IMR-90 (cell line): ENCODE measurements around the gene BGN. TPM values are rescaled to one million over a fixed set of nuclear protein-coding genes. Genes with fewer than 3 reads are reported as not detected.

ENCODE experiments used
- ATAC-seq: fragments of 200-7000 bp; cut with Tn5 transposase; 2 replicates; pipeline ENCODE4 v1.9.1; 2020; ENCODE audit warnings: low read depth, mild to moderate bottlenecking, moderate library complexity
- BruUV-seq: library from RNA; stranded (reverse); fragments of 400-500 nt; replicated peaks from 2 replicates; lab custom pipeline; 2021; lab: Mats Ljungman, UMichigan
- CTCF ChIA-PET: fragments of 300-600 bp; formaldehyde crosslinking; extraction: SDS; loops from one replicate; lab custom pipeline; 2021; ENCODE audit warnings: antibody characterized with exemption; lab: Yijun Ruan, JAX
- POLR2A ChIA-PET: fragments of 300-600 bp; sonication (Branson Sonifier 250); formaldehyde crosslinking; loops from one replicate; lab custom pipeline; 2022; ENCODE audit warnings: antibody characterized with exemption; ENCODE audit not compliant: unreplicated experiment; lab: Charles Lee
- DNase-seq: peaks from one replicate; pipeline ENCODE4 v3.0.0; 2013
- H2AFZ ChIP-seq: replicated peaks from 2 replicates; pipeline ENCODE3; 2013; ENCODE audit warnings: low read length, mild to moderate bottlenecking; ENCODE audit not compliant: poor library complexity
- H2AK5ac ChIP-seq: 2 replicates; pipeline ENCODE4 v1.6.1; 2013; ENCODE audit warnings: low read depth, low read length, inconsistent platforms
- H2AK9ac ChIP-seq: replicated peaks from 2 replicates; pipeline ENCODE3; 2013; ENCODE audit warnings: mild to moderate bottlenecking, low read depth, low read length, moderate library complexity; ENCODE audit not compliant: poor library complexity
- H2BK120ac ChIP-seq: 2 replicates; pipeline ENCODE4 v1.6.1; 2013; ENCODE audit warnings: low read depth, low read length, inconsistent platforms
- H2BK15ac ChIP-seq: 3 replicates; pipeline ENCODE4 v1.6.1; 2013; ENCODE audit warnings: low read depth, low read length, inconsistent platforms
- H2BK20ac ChIP-seq: 2 replicates; pipeline ENCODE4 v1.6.1; 2013; ENCODE audit warnings: low read depth, mild to moderate bottlenecking, inconsistent platforms, low read length, moderate library complexity
- H2BK5ac ChIP-seq: 2 replicates; pipeline ENCODE4 v1.6.1; 2013; ENCODE audit warnings: mild to moderate bottlenecking, low read depth, low read length, inconsistent platforms; ENCODE audit not compliant: poor library complexity, severe bottlenecking
- H3K14ac ChIP-seq: replicated peaks from 2 replicates; pipeline ENCODE4 v1.6.1; 2013; ENCODE audit warnings: low read depth, low read length, inconsistent platforms
- H3K18ac ChIP-seq: 2 replicates; pipeline ENCODE4 v1.6.1; 2013; ENCODE audit warnings: low read depth, low read length, control low read depth
- H3K23ac ChIP-seq: 2 replicates; pipeline ENCODE4 v1.6.1; 2013; ENCODE audit warnings: low read depth, low read length, inconsistent platforms
- H3K27ac ChIP-seq: 2 replicates; pipeline ENCODE4 v1.5.1; 2013; ENCODE audit warnings: mild to moderate bottlenecking, control low read depth, low read length; ENCODE audit not compliant: insufficient read depth
- H3K27me3 ChIP-seq: 2 replicates; pipeline ENCODE4 v1.6.1; 2013; ENCODE audit warnings: low read length; ENCODE audit not compliant: control insufficient read depth, insufficient read depth
- H3K36me3 ChIP-seq: 2 replicates; pipeline ENCODE4 v1.6.1; 2013; ENCODE audit warnings: low read length, mixed read lengths; ENCODE audit not compliant: control insufficient read depth, insufficient read depth
- H3K4ac ChIP-seq: 2 replicates; pipeline ENCODE4 v1.6.1; 2013; ENCODE audit warnings: low read depth, low read length, inconsistent platforms
- H3K4me1 ChIP-seq: 2 replicates; pipeline ENCODE4 v1.6.1; 2013; ENCODE audit warnings: low read length, mixed read lengths; ENCODE audit not compliant: control insufficient read depth, insufficient read depth
- H3K4me2 ChIP-seq: 2 replicates; pipeline ENCODE4 v1.6.1; 2013; ENCODE audit warnings: low read depth, mild to moderate bottlenecking, control low read depth, low read length, moderate library complexity
- H3K4me3 ChIP-seq: 2 replicates; pipeline ENCODE4 v1.5.1; 2013; ENCODE audit warnings: low read depth, mild to moderate bottlenecking, control low read depth, low read length, moderate library complexity; ENCODE audit not compliant: insufficient read depth
- H3K56ac ChIP-seq: 2 replicates; pipeline ENCODE4 v1.6.1; 2013; ENCODE audit warnings: low read length, inconsistent platforms; ENCODE audit not compliant: insufficient read depth; ENCODE audit errors: extremely low read depth
- H3K79me1 ChIP-seq, 2 experiments: 2 replicates each; pipeline ENCODE4 v1.6.1; 2013; ENCODE audit warnings: low read length in 2 of 2, inconsistent platforms in 1 of 2, low read depth in 1 of 2
- H3K9ac ChIP-seq: 2 replicates; pipeline ENCODE4 v1.6.1; 2013; ENCODE audit warnings: low read depth, low read length, control low read depth
- H3K9me1 ChIP-seq: 2 replicates; pipeline ENCODE4 v1.6.1; 2013; ENCODE audit warnings: low read length, inconsistent platforms; ENCODE audit not compliant: insufficient read depth
- H3K9me3 ChIP-seq: 2 replicates; pipeline ENCODE4 v1.6.1; 2013; ENCODE audit warnings: low read length; ENCODE audit not compliant: control insufficient read depth, insufficient read depth
- H4K20me1 ChIP-seq: 2 replicates; pipeline ENCODE4 v1.6.1; 2013; ENCODE audit warnings: low read length, inconsistent platforms; ENCODE audit not compliant: insufficient read depth
- H4K5ac ChIP-seq: 2 replicates; pipeline ENCODE4 v1.6.1; 2013; ENCODE audit warnings: mild to moderate bottlenecking, low read depth, low read length, control low read depth
- H4K8ac ChIP-seq, 2 experiments: 2 replicates each; pipeline ENCODE4 v1.6.1; 2013; ENCODE audit warnings: low read depth in 2 of 2, low read length in 2 of 2, control low read depth in 1 of 2, inconsistent platforms in 1 of 2
- H4K91ac ChIP-seq: 2 replicates; pipeline ENCODE4 v1.6.1; 2013; ENCODE audit warnings: low read depth, low read length, inconsistent platforms; ENCODE audit not compliant: insufficient read depth
- BHLHE40 ChIP-seq: fragments of 150-350 bp; IDR thresholded peaks from 2 replicates; pipeline ENCODE4 v1.6.1; 2016; ENCODE audit warnings: mild to moderate bottlenecking, low read depth, low read length
- CEBPB ChIP-seq: IDR thresholded peaks from 2 replicates; pipeline ENCODE4 v1.6.1; 2012; ENCODE audit warnings: low read depth, low read length, improper control_type of control experiment
- CHD1 ChIP-seq: IDR thresholded peaks from 2 replicates; pipeline ENCODE4 v1.6.1; 2012; ENCODE audit warnings: low read depth, low read length, improper control_type of control experiment
- CTCF ChIP-seq: conservative IDR thresholded peaks from 2 replicates; pipeline ENCODE4 v1.5.1; 2012; ENCODE audit warnings: mild to moderate bottlenecking, low read depth, low read length, improper control_type of control experiment
- FOS ChIP-seq: fragments of 150-350 bp; IDR thresholded peaks from 2 replicates; pipeline ENCODE4 v1.6.1; 2016; ENCODE audit warnings: low read depth, low read length
- MAFK ChIP-seq: IDR thresholded peaks from 2 replicates; pipeline ENCODE4 v1.6.1; 2012; ENCODE audit warnings: low read depth, low read length, improper control_type of control experiment
- MAZ ChIP-seq: IDR thresholded peaks from 2 replicates; pipeline ENCODE4 v1.6.1; 2012; ENCODE audit warnings: low read depth, mild to moderate bottlenecking, low read length, improper control_type of control experiment, moderate library complexity, borderline replicate concordance
- MXI1 ChIP-seq: IDR thresholded peaks from 2 replicates; pipeline ENCODE4 v1.6.1; 2012; ENCODE audit warnings: low read depth, mild to moderate bottlenecking, low read length, moderate library complexity, borderline replicate concordance
- NFE2L2 ChIP-seq: fragments of 150-350 bp; IDR thresholded peaks from 2 replicates; pipeline ENCODE4 v1.6.1; 2016; ENCODE audit warnings: low read depth, mild to moderate bottlenecking, low read length
- POLR2A ChIP-seq: IDR thresholded peaks from 2 replicates; pipeline ENCODE4 v1.6.1; 2012; ENCODE audit warnings: mild to moderate bottlenecking, low read depth, low read length
- RAD21 ChIP-seq: IDR thresholded peaks from 2 replicates; pipeline ENCODE4 v1.6.1; 2012; ENCODE audit warnings: low read length, improper control_type of control experiment
- RCOR1 ChIP-seq: IDR thresholded peaks from 2 replicates; pipeline ENCODE4 v1.6.1; 2012; ENCODE audit warnings: mild to moderate bottlenecking, low read length, improper control_type of control experiment; ENCODE audit not compliant: insufficient replicate concordance
- RFX5 ChIP-seq: IDR thresholded peaks from 2 replicates; pipeline ENCODE4 v1.8.0; 2012; ENCODE audit warnings: low read depth, mild to moderate bottlenecking, low read length, moderate library complexity
- SMC3 ChIP-seq: fragments of 150-350 bp; IDR thresholded peaks from 2 replicates; pipeline ENCODE4 v1.6.1; 2016; ENCODE audit warnings: low read depth, mild to moderate bottlenecking, antibody characterized with exemption, low read length, moderate library complexity
- USF2 ChIP-seq: fragments of 150-350 bp; IDR thresholded peaks from 2 replicates; pipeline ENCODE4 v1.6.1; 2017; ENCODE audit warnings: mild to moderate bottlenecking, antibody characterized with exemption, low read length, low read depth
- WGBS, 2 experiments: methylation state at CpG; one replicate each; pipeline versions ENCODE4 v1.1.5 to v1.1.7; 2013; ENCODE audit warnings: missing lambda C conversion rate in 2 of 2; ENCODE audit not compliant: insufficient read length in 1 of 2; ENCODE audit errors: extremely low coverage in 2 of 2; 5-methylcytosine and 5-hydroxymethylcytosine counted together
- dilution Hi-C: fragments of 300-500 bp; cut with HindIII; formaldehyde crosslinking; loops from one replicate; pipeline ENCODE4 v1.14.3; 2018; ENCODE audit warnings: low sequenced_read_pairs; ENCODE audit not compliant: unreplicated experiment
- in situ Hi-C: fragments of 300-500 bp; cut with MboI; formaldehyde crosslinking; loops from 3 replicates; pipeline ENCODE4 v1.14.3; 2019; ENCODE audit warnings: low sequenced_read_pairs, inconsistent platforms, mixed read lengths
- intact Hi-C: fragments of 100-400 bp; cut with micrococcal nuclease; formaldehyde crosslinking; loops from 2 replicates; pipeline ENCODE4 v1.10.0; 2022
- polyA plus RNA-seq, 3 experiments: library from polyadenylated mRNA; depleted of rRNA; stranded (reverse); fragments of >200 nt; gene quantifications; 2 replicates each; pipeline ENCODE4 v1.2.3, GENCODE V29; 2012; ENCODE audit warnings: low replicate concordance in 1 of 3
- total RNA-seq: library from RNA; depleted of rRNA; stranded (reverse); fragments of >200 nt; gene quantifications from 2 replicates; pipeline ENCODE4 v1.2.3, GENCODE V29; 2012
- TF ChIP-seq, protein P1 (sequence below): fragments of 150-350 bp; IDR thresholded peaks from 2 replicates; pipeline ENCODE4 v1.6.1; 2016; ENCODE audit warnings: low read depth, mild to moderate bottlenecking, low read length, moderate library complexity, borderline replicate concordance

The BGN gene
- total and polyA plus RNA-seq, 2 of the 4 experiments (the other 2 are of a cell fraction) = 11.3 to 298 TPM

DNA sequence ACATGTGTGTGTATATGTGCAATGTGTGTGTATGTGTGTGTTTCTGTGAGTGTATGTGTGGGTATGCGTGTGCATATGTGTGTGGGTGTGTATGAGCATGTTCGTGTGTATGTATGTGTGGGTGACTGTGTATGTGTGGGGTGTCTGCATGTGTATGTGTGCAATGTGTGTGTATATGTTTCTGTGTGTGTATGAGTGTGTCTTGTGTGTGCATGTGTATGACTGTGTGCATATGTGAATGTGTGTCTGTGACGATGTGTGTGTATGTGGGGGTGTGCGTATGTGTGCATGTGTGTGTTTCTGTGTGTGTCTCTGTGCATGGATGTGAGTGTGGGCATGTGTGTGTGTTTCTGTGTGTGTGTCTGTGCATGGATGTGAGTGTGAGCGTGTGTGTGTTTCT lies 18.5 kb downstream of the BGN start:
- Histone ChIP-seq H2BK20ac (no peak overlapping the region), H4K5ac (no peak overlapping the region), H3K4me2 (no peak overlapping the region), H3K27me3 (peaks cover 17% of the 10 kb centered on the region), H4K8ac (no peak overlapping the region), H2BK5ac (no peak overlapping the region), H3K4me1 (no peaks in the 10 kb centered on the region), H2BK120ac (no peak overlapping the region), H3K56ac (no peak overlapping the region), H2BK15ac (no peak overlapping the region), H3K9me1 (no peaks in the 10 kb centered on the region; the same call in 1 of the 2 replicates), H3K79me1 (no peaks in the 10 kb centered on the region), H3K9me3 (no peaks in the 10 kb centered on the region), H3K18ac (no peak overlapping the region), H3K23ac (no peak overlapping the region), H4K91ac (no peak overlapping the region), H2AK5ac (no peak overlapping the region), H4K20me1 (no peaks in the 10 kb centered on the region), H3K9ac (no peak overlapping the region), H3K4me3 (no peak overlapping the region), H3K14ac (no peak overlapping the region), H3K4ac (no peak overlapping the region), H3K36me3 (no peaks in the 10 kb centered on the region), H3K27ac (no peak overlapping the region), H2AK9ac (no peak overlapping the region), H2AFZ (no peak overlapping the region)
- intact Hi-C loops (no loop called here), dilution Hi-C loops (no loop called here), in situ Hi-C loops (no loop called here)
- ChIA-PET POLR2A (no interaction called here), CTCF (no interaction called here)
- ATAC-seq = no peak
- WGBS, 2 experiments = 67% methylated on average over 5 of the region's 5 CpGs; no CpG with 5 or more reads in 1 of the 2 experiments
- no peak for DNase-seq
- no TSS peak for BruUV-seq
- TF ChIP-seq CTCF (no peak), MAFK (no peak), CEBPB (no peak), POLR2A (no peak), SMC3 (no peak), CHD1 (no peak), MXI1 (no peak), USF2 (no peak), NFE2L2 (no peak), RCOR1 (no peak), RAD21 (no peak), FOS (no peak), RFX5 (no peak), MAZ (no peak), BHLHE40 (no peak)
- TF ChIP-seq, protein P1, sequence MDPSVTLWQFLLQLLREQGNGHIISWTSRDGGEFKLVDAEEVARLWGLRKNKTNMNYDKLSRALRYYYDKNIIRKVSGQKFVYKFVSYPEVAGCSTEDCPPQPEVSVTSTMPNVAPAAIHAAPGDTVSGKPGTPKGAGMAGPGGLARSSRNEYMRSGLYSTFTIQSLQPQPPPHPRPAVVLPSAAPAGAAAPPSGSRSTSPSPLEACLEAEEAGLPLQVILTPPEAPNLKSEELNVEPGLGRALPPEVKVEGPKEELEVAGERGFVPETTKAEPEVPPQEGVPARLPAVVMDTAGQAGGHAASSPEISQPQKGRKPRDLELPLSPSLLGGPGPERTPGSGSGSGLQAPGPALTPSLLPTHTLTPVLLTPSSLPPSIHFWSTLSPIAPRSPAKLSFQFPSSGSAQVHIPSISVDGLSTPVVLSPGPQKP = no peak
